HepG2 (cell line): Measurements from ENCODE around the gene SCRG1. TPM values are rescaled to one million over a fixed set of nuclear protein-coding genes. Genes with fewer than 3 reads are reported as not detected.
A peak's percentile ranks its signal among the peaks of the same experiment; 100 is the strongest.

Source experiments
- ASH2L ChIP-seq: fragments of 300-600, 200-600 bp; sonication (generic); IDR thresholded peaks from 2 replicates; pipeline ENCODE4 v1.7.0; 2017; ENCODE audit warnings: low read depth, mild to moderate bottlenecking, moderate library complexity, mixed read lengths, low read length; ENCODE audit not compliant: insufficient read length
- BORCS8-MEF2B ChIP-seq: sonication (generic); formaldehyde crosslinking; IDR thresholded peaks from 2 replicates; pipeline ENCODE4 v1.8.0; 2022; ENCODE audit warnings: mild to moderate bottlenecking, missing genetic modification reagents
- EEA1 ChIP-seq: sonication (generic); formaldehyde crosslinking; IDR thresholded peaks from 2 replicates; pipeline ENCODE4 v1.5.1; 2020; ENCODE audit warnings: mild to moderate bottlenecking, missing genetic modification reagents, borderline replicate concordance
- EP300 ChIP-seq, 3 experiments: sonication (generic) in 1 of 3; formaldehyde crosslinking in 1 of 3; IDR thresholded peaks; 2 replicates each; pipeline versions ENCODE4 v1.5.1 to v1.6.1; 2011 to 2020; ENCODE audit warnings: low read depth in 2 of 3, low read length in 2 of 3, borderline replicate concordance in 1 of 3, improper control_type of control experiment in 1 of 3, mild to moderate bottlenecking in 1 of 3, missing genetic modification reagents in 1 of 3, moderate library complexity in 1 of 3
- ERF ChIP-seq: IDR thresholded peaks from 2 replicates; pipeline ENCODE4 v1.6.1; 2018; ENCODE audit warnings: missing biosample characterization, missing genetic modification reagents
- HES4 ChIP-seq: sonication (generic); formaldehyde crosslinking; IDR thresholded peaks from 2 replicates; pipeline ENCODE4 v1.9.0; 2021; ENCODE audit warnings: mild to moderate bottlenecking, missing genetic modification reagents, borderline replicate concordance
- KLF13 ChIP-seq: sonication (generic); formaldehyde crosslinking; IDR thresholded peaks from 2 replicates; pipeline ENCODE4 v1.4.0; 2020; ENCODE audit warnings: mild to moderate bottlenecking, missing genetic modification reagents
- KMT2A ChIP-seq: sonication (generic); formaldehyde crosslinking; IDR thresholded peaks from 2 replicates; pipeline ENCODE4 v1.4.0; 2020; ENCODE audit warnings: missing genetic modification reagents
- MXD3 ChIP-seq: IDR thresholded peaks from 2 replicates; pipeline ENCODE4 v1.6.1; 2016; ENCODE audit warnings: mild to moderate bottlenecking, missing biosample characterization, missing genetic modification reagents
- PHF8 ChIP-seq: sonication (generic); formaldehyde crosslinking; IDR thresholded peaks from 2 replicates; pipeline ENCODE4 v1.5.0; 2020; ENCODE audit warnings: missing genetic modification reagents
- POLR2AphosphoS5 ChIP-seq: IDR thresholded peaks from 2 replicates; pipeline ENCODE4 v1.6.1; 2012; ENCODE audit warnings: low read depth, low read length
- RARA ChIP-seq: IDR thresholded peaks from 2 replicates; pipeline ENCODE4 v1.6.1; 2016; ENCODE audit warnings: missing genetic modification reagents, missing compliant biosample characterization
- SNAPC4 ChIP-seq: sonication (generic); formaldehyde crosslinking; IDR thresholded peaks from 2 replicates; pipeline ENCODE4 v1.4.0; 2020; ENCODE audit warnings: mild to moderate bottlenecking, missing genetic modification reagents
- SOX5 ChIP-seq: IDR thresholded peaks from 2 replicates; pipeline ENCODE4 v1.6.1; 2016; ENCODE audit warnings: borderline replicate concordance
- U2AF2 ChIP-seq: fragments of 200-400 bp; formaldehyde crosslinking; IDR thresholded peaks from 2 replicates; pipeline ENCODE4 v1.6.1; 2017; ENCODE audit warnings: low read depth, mild to moderate bottlenecking, low read length
- ZFAT ChIP-seq: sonication (generic); formaldehyde crosslinking; conservative IDR thresholded peaks from 2 replicates; pipeline ENCODE4 v1.8.1; 2023; ENCODE audit warnings: missing genetic modification reagents, inconsistent platforms
- ZFX ChIP-seq: sonication (generic); formaldehyde crosslinking; IDR thresholded peaks from 2 replicates; pipeline ENCODE4 v1.4.0; 2020; ENCODE audit warnings: mild to moderate bottlenecking, low read depth, missing genetic modification reagents, moderate library complexity
- ZMYM3 ChIP-seq: sonication (generic); formaldehyde crosslinking; IDR thresholded peaks from 2 replicates; pipeline ENCODE4 v1.5.1; 2020; ENCODE audit warnings: mild to moderate bottlenecking, missing genetic modification reagents
- ZNF263 ChIP-seq: sonication (generic); formaldehyde crosslinking; IDR thresholded peaks from 2 replicates; pipeline ENCODE4 v1.4.0; 2020; ENCODE audit warnings: missing genetic modification reagents
- ZNF335 ChIP-seq: sonication (generic); formaldehyde crosslinking; IDR thresholded peaks from 2 replicates; pipeline ENCODE4 v1.4.0; 2020; ENCODE audit warnings: missing genetic modification reagents
- ZNF441 ChIP-seq: sonication (generic); formaldehyde crosslinking; IDR thresholded peaks from 2 replicates; pipeline ENCODE4 v1.7.0; 2021; ENCODE audit warnings: missing genetic modification reagents, borderline replicate concordance
- ZNF768 ChIP-seq: sonication (generic); formaldehyde crosslinking; IDR thresholded peaks from 2 replicates; pipeline ENCODE4 v1.4.0; 2020; ENCODE audit warnings: missing genetic modification reagents
- ZNF780A ChIP-seq: sonication (generic); formaldehyde crosslinking; IDR thresholded peaks from 2 replicates; pipeline ENCODE4 v1.8.0; 2022; ENCODE audit warnings: mild to moderate bottlenecking, missing genetic modification reagents, moderate library complexity
- polyA plus RNA-seq, 8 experiments: library from polyadenylated mRNA; depleted of rRNA in 3 of 8; stranded (reverse) in 7 of 8; unstranded in 1 of 8; fragments of >200 nt; fragmentation: Illumina TruSeq in 4 of 8; extraction: Trizol in 4 of 8; gene quantifications; 2 replicates each; pipeline versions ENCODE4 v1.2.1 to v1.2.3, GENCODE V29; 2011 to 2016; ENCODE audit warnings: low read depth in 4 of 8, missing spikeins in 1 of 8, mixed read lengths in 1 of 8; ENCODE audit not compliant: insufficient read depth in 1 of 8
- total RNA-seq, 5 experiments: library from RNA; depleted of rRNA; stranded (reverse); fragments of >200 nt; fragmentation: Illumina TruSeq; extraction: Trizol; gene quantifications; 2 replicates each; pipeline ENCODE4 v1.2.3, GENCODE V29; 2016; ENCODE audit warnings: low read depth in 1 of 5

Gene SCRG1
- total and polyA plus RNA-seq, 2 of the 13 experiments (the other 11 are each of a cell fraction or from before 2014, with no cell fraction given): not detected

GRCh38 chr4:173371292-173372192, 27.4 kb downstream of the SCRG1 start (continued):
- TF ChIP-seq SNAPC4 (CRISPR knock-in tag) (no peak), ZNF335 (no peak), U2AF2 (no peak), ASH2L (peak; percentile 73), KMT2A (CRISPR knock-in tag) (peak; percentile 89), MXD3 (CRISPR knock-in tag) (no peak; the same call in 1 of the 2 replicates), EP300 (IDR thresholded peaks at IDR 0.05; ENCODE audit: low read depth in 2 of 2, low read length in 2 of 2) (no peak), EP300 (CRISPR knock-in tag; IDR thresholded peaks at IDR 0.05; ENCODE audit: borderline replicate concordance) (no peak), HES4 (CRISPR knock-in tag) (peak; percentile 25; the same call in 1 of the 2 replicates), ZNF780A (CRISPR knock-in tag) (no peak), POLR2AphosphoS5 (no peak), ERF (CRISPR knock-in tag) (no peak), ZMYM3 (CRISPR knock-in tag) (0 out of 2 replicates have a peak, but pooled peaks have one; percentile 26), ZNF768 (CRISPR knock-in tag) (peak; percentile 25; the same call in 1 of the 2 replicates), PHF8 (peak; percentile 76), BORCS8-MEF2B (CRISPR knock-in tag) (0 out of 2 replicates have a peak, but pooled peaks have one; percentile 21), ZNF441 (CRISPR knock-in tag) (peak; percentile 75; the same call in 1 of the 2 replicates), SOX5 (no peak), KLF13 (CRISPR knock-in tag) (no peak), RARA (0 out of 2 replicates have a peak, but pooled peaks have one; percentile 3), ZNF263 (peak; percentile 88), EEA1 (CRISPR knock-in tag) (no peak), ZFAT (CRISPR knock-in tag) (no peak), ZFX (CRISPR knock-in tag) (peak; percentile 36)
